GM12892 (cell line): ENCODE results near the gene WDR38.

ENCODE experiments used
- POLR2A ChIP-seq: IDR thresholded peaks from 2 replicates; pipeline ENCODE4 v1.6.1; 2011; ENCODE audit warnings: low read depth, low read length, control low read depth
- POLR2AphosphoS5 ChIP-seq: IDR thresholded peaks from 2 replicates; pipeline ENCODE4 v1.6.1; 2011; ENCODE audit warnings: low read depth, low read length, control low read depth
- TAF1 ChIP-seq: IDR thresholded peaks from 2 replicates; pipeline ENCODE4 v1.6.1; 2011; ENCODE audit warnings: low read depth, mild to moderate bottlenecking, control low read depth, low read length, borderline replicate concordance

- TF ChIP-seq POLR2AphosphoS5 = no peak
- TF ChIP-seq POLR2A = no peak
- TF ChIP-seq TAF1 = no peak
These were observed 32.3 kb downstream of the WDR38 start for GRCh38 chr9:124885551-124885950.
